Measurements from ENCODE around the gene ZNF462.

ZNF462 gene

GRCh38 chr9:107008011-107008410 is 145.0 kb downstream of the ZNF462 start:
- no peaks in the 10 kb centered on the region for H3K79me2 ChIP-seq (ENCODE audit: insufficient read depth, low read length)
- no peaks in the 10 kb centered on the region for H3K27me3 ChIP-seq (ENCODE audit: insufficient read depth, low read length, poor library complexity, severe bottlenecking)
- H3K4me1 ChIP-seq (ENCODE audit: insufficient read depth, low read length, poor library complexity, severe bottlenecking), result no peaks in the 10 kb centered on the region
- H3K4me3 ChIP-seq (ENCODE audit: low read length, poor library complexity, severe bottlenecking), result no peak overlapping the region
- H3F3A ChIP-seq (ENCODE audit: low read depth), result no peaks in the 10 kb centered on the region
- no peaks in the 10 kb centered on the region for H4K20me1 ChIP-seq (ENCODE audit: insufficient read depth, low read length, poor library complexity, severe bottlenecking)
- H3K9me3 ChIP-seq (ENCODE audit: insufficient read depth, low read depth, low read length), result no peaks in the 10 kb centered on the region
- H3K36me3 ChIP-seq (ENCODE audit: insufficient read depth, low read length), result peaks cover 10% of the 10 kb centered on the region; the same call in 1 of the 2 replicates
- H3K9ac ChIP-seq (ENCODE audit: low read depth, low read length, poor library complexity, severe bottlenecking), result no peak overlapping the region
- TF ChIP-seq CTCF (conservative IDR thresholded peaks at IDR 0.05; ENCODE audit: low read length) (no peak), EZH2phosphoT487 (IDR thresholded peaks at IDR 0.05; ENCODE audit: borderline replicate concordance) (no peak)
- H3K9me2 ChIP-seq (replicated peaks; ENCODE audit: low read depth, low read length), result no peaks in the 10 kb centered on the region
- H2AFZ ChIP-seq (ENCODE audit: low read length), result no peak overlapping the region
- no peak overlapping the region for H3K4me2 ChIP-seq (ENCODE audit: low read depth, low read length, poor library complexity, severe bottlenecking)

GRCh38 chr9:107008447-107008846 is 145.5 kb downstream of the ZNF462 start:
- no peaks in the 10 kb centered on the region for H3K27me3 ChIP-seq (ENCODE audit: insufficient read depth, low read length, poor library complexity, severe bottlenecking)
- H3K9me3 ChIP-seq (ENCODE audit: insufficient read depth, low read depth, low read length), result no peaks in the 10 kb centered on the region
- no peaks in the 10 kb centered on the region for H4K20me1 ChIP-seq (ENCODE audit: insufficient read depth, low read length, poor library complexity, severe bottlenecking)
- no peak overlapping the region for H3K9ac ChIP-seq (ENCODE audit: low read depth, low read length, poor library complexity, severe bottlenecking)
- H3K4me3 ChIP-seq (ENCODE audit: low read length, poor library complexity, severe bottlenecking), result no peak overlapping the region
- peaks cover 10% of the 10 kb centered on the region; the same call in 1 of the 2 replicates for H3K36me3 ChIP-seq (ENCODE audit: insufficient read depth, low read length)
- H3K4me1 ChIP-seq (ENCODE audit: insufficient read depth, low read length, poor library complexity, severe bottlenecking), result no peaks in the 10 kb centered on the region
- no peaks in the 10 kb centered on the region for H3K79me2 ChIP-seq (ENCODE audit: insufficient read depth, low read length)
- no peak for TF ChIP-seq EZH2phosphoT487 (IDR thresholded peaks at IDR 0.05; ENCODE audit: borderline replicate concordance)
- TF ChIP-seq CTCF (conservative IDR thresholded peaks at IDR 0.05; ENCODE audit: low read length), result no peak
- H2AFZ ChIP-seq (ENCODE audit: low read length), result no peak overlapping the region
- H3K4me2 ChIP-seq (ENCODE audit: low read depth, low read length, poor library complexity, severe bottlenecking), result no peak overlapping the region
- H3K9me2 ChIP-seq (replicated peaks; ENCODE audit: low read depth, low read length), result no peaks in the 10 kb centered on the region
- no peaks in the 10 kb centered on the region for H3F3A ChIP-seq (ENCODE audit: low read depth)

GRCh38 chr9:107016383-107016782 is 153.4 kb downstream of the ZNF462 start:
- Histone ChIP-seq H3K79me2 (ENCODE audit: insufficient read depth, low read length) (no peaks in the 10 kb centered on the region), H3K4me3 (ENCODE audit: low read length, poor library complexity, severe bottlenecking) (no peak overlapping the region), H3F3A (ENCODE audit: low read depth) (no peaks in the 10 kb centered on the region), H3K27me3 (ENCODE audit: insufficient read depth, low read length, poor library complexity, severe bottlenecking) (no peaks in the 10 kb centered on the region), H3K9me3 (ENCODE audit: insufficient read depth, low read depth, low read length) (no peaks in the 10 kb centered on the region), H3K36me3 (ENCODE audit: insufficient read depth, low read length) (no peaks in the 10 kb centered on the region), H4K20me1 (ENCODE audit: insufficient read depth, low read length, poor library complexity, severe bottlenecking) (no peaks in the 10 kb centered on the region), H2AFZ (ENCODE audit: low read length) (no peak overlapping the region), H3K4me2 (ENCODE audit: low read depth, low read length, poor library complexity, severe bottlenecking) (no peak overlapping the region), H3K9ac (ENCODE audit: low read depth, low read length, poor library complexity, severe bottlenecking) (no peak overlapping the region), H3K9me2 (replicated peaks; ENCODE audit: low read depth, low read length) (no peaks in the 10 kb centered on the region), H3K4me1 (ENCODE audit: insufficient read depth, low read length, poor library complexity, severe bottlenecking) (peaks cover 10% of the 10 kb centered on the region)
- TF ChIP-seq EZH2phosphoT487 (IDR thresholded peaks at IDR 0.05; ENCODE audit: borderline replicate concordance), result no peak
- no peak for TF ChIP-seq CTCF (conservative IDR thresholded peaks at IDR 0.05; ENCODE audit: low read length)

All from Loucy (cell line).